ENCODE measurements around the gene STX5. TPM values are rescaled to one million over a fixed set of nuclear protein-coding genes. Genes with fewer than 3 reads are reported as not detected.

Gene STX5
- total RNA-seq (10 to 100 TPM; 22.8 to 31.2 (median 26.9) TPM), polyA plus RNA-seq (10 to 100 TPM; 18.6 to 27.9 TPM)

- FAIRE-seq (peak; percentile 53), ATAC-seq (peak; percentile 94 to 98 (median 96)), DNase-seq (peak; percentile 99 to 100 (median 99))
- no peaks in the 10 kb centered on the region for H3K9me3 ChIP-seq
- H3K4me3 ChIP-seq = peak within 1 kb of the TSS; percentile 63 to 90 (median 84)
- 0% methylated on average over 64 to 65 of the region's 65 CpGs for WGBS, 2 donors
- H3K4me1 ChIP-seq = peaks cover 0 to 20% (median 6%) of the 10 kb centered on the region in 3 donors
- peak within 1 kb of the TSS; percentile 83 to 96 (median 94) for H3K27ac ChIP-seq
- peaks cover 0 to 24% (median under 1%) of the 10 kb centered on the region in 3 donors for H3K36me3 ChIP-seq
- intact Hi-C loops (cut with DNase I) = no loop called here
- H3K27me3 ChIP-seq = no peaks in the 10 kb centered on the region
- TF ChIP-seq CTCF (IDR thresholded peaks at IDR 0.05) = no peak
These were observed at the start of gene STX5 for GRCh38 chr11:62831520-62832335. TSS of gene STX5 (minus strand) at chr11:62832051. CDS start at chr11:62831243, 808 bp downstream.

- Histone ChIP-seq H3K9me3 (no peaks in the 10 kb centered on the region), H3K27ac (peak within 1 kb of the TSS; percentile 99), H3K27me3 (no peaks in the 10 kb centered on the region), H3K4me3 (peak within 1 kb of the TSS; percentile 80 to 92 (median 88)), H3K36me3 (peaks cover 0 to 36% (median 30%) of the 10 kb centered on the region in 3 donors), H3K4me1 (peaks cover 31 to 57% (median 57%) of the 10 kb centered on the region in 3 donors)
- WGBS, 2 donors = 0 to 1% methylated on average over 67 to 69 of the region's 69 CpGs
- FAIRE-seq (no peak), ATAC-seq (peak; percentile 83 to 91 (median 86)), DNase-seq (peak; percentile 87 to 95 (median 90))
- TF ChIP-seq CTCF (IDR thresholded peaks at IDR 0.05) = peak; percentile 26 to 57 (median 43)
- intact Hi-C loops (cut with DNase I) = no loop called here
These were observed 49.1 kb upstream of the STX5 start, which contains the start of gene SLC3A2 for GRCh38 chr11:62880803-62881578. TSS of gene SLC3A2 (plus strand) at chr11:62880896. CDS start at chr11:62881024, 128 bp downstream.

GRCh38 chr11:62880231-62880802 is 48.5 kb upstream of the STX5 start:
- no peaks in the 10 kb centered on the region for H3K27me3 ChIP-seq
- intact Hi-C loops (cut with DNase I) = no loop called here
- TF ChIP-seq CTCF (IDR thresholded peaks at IDR 0.05) = no peak
- H3K9me3 ChIP-seq = no peaks in the 10 kb centered on the region
- peak in 3 of 4 donors; percentile 4 to 19 (median 9) for ATAC-seq
- DNase-seq = no peak
- peaks cover 0 to 29% (median 25%) of the 10 kb centered on the region in 3 donors for H3K36me3 ChIP-seq
- peak overlapping the region; percentile 80 to 92 (median 88) for H3K4me3 ChIP-seq
- no peak for FAIRE-seq
- H3K27ac ChIP-seq = peak overlapping the region; percentile 99
- H3K4me1 ChIP-seq = peaks cover 35 to 59% (median 58%) of the 10 kb centered on the region in 3 donors
- 0% methylated on average over 16 of the region's 16 CpGs for WGBS, 2 donors

DNA sequence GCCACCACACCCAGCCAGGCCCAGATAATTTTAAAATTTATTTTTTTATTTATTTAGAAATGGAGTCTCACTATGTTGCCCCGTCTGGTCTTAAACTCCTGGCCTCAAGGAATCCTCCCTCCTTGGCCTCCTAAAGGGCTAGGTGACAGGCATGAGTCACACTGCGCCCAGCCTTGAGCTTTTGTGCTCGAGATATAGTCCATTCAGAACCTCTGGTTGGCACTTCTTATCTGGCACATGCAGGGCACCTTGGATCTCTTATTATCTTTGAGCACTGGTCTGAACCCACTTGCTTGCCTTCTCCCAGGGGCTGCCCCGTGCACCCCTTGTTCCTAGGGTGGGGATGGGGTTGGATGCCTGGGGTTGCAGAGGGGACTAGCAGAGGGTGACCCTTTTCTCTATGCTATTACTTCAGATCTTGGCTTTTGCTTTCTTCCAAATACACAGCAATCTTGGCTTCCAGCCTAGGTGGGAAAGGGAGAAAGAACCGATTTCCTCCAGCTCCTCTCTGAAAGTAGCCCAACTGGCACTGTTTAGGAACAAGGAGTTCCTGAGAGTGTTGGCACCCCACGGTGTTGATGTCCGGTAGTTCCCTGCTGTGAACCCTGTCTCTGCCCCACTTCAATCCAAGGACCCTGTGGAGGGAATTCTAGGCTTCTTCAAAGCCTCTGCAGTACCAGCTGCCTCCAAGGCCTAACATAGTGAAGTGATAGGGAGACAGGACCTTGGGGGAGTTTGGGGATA is 47.6 kb upstream of the STX5 start:
- TF ChIP-seq CTCF (IDR thresholded peaks at IDR 0.05) = no peak
- Histone ChIP-seq H3K9me3 (no peaks in the 10 kb centered on the region), H3K36me3 (peaks cover 0 to 20% (median 16%) of the 10 kb centered on the region in 3 donors), H3K4me3 (no peak overlapping the region), H3K4me1 (peaks cover 35 to 59% (median 58%) of the 10 kb centered on the region in 3 donors), H3K27ac (peak overlapping the region; percentile 99), H3K27me3 (no peaks in the 10 kb centered on the region)
- ATAC-seq = no peak
- 37 to 38% methylated on average over 7 of the region's 7 CpGs for WGBS, 2 donors
- intact Hi-C loops (cut with DNase I) = no loop called here
- FAIRE-seq = no peak
- peak in 1 of 6 donors; percentile 34 for DNase-seq

Data from pancreas (tissue), 10 donors.